Ishikawa (cell line): ENCODE data around the gene C10orf120.
A peak's percentile ranks its signal among the peaks of the same experiment; 100 is the strongest.

Experiments used
- CEBPB ChIP-seq: IDR thresholded peaks from 2 replicates; pipeline ENCODE4 v1.6.1; 2012
- CREB1 ChIP-seq: IDR thresholded peaks from 2 replicates; pipeline ENCODE4 v1.6.1; 2012; ENCODE audit warnings: low read depth
- EGR1 ChIP-seq: IDR thresholded peaks from 2 replicates; pipeline ENCODE4 v1.6.1; 2012
- EP300 ChIP-seq: IDR thresholded peaks from 2 replicates; pipeline ENCODE4 v1.6.1; 2012; ENCODE audit warnings: borderline replicate concordance
- FOXM1 ChIP-seq: IDR thresholded peaks from 2 replicates; pipeline ENCODE4 v1.6.1; 2012; ENCODE audit warnings: low read depth, borderline replicate concordance
- NFIC ChIP-seq: IDR thresholded peaks from 2 replicates; pipeline ENCODE4 v1.6.1; 2012
- RAD21 ChIP-seq: IDR thresholded peaks from 2 replicates; pipeline ENCODE4 v1.6.1; 2012; ENCODE audit warnings: low read depth
- TAF1 ChIP-seq: IDR thresholded peaks from 2 replicates; pipeline ENCODE4 v1.6.1; 2012; ENCODE audit warnings: low read depth, mild to moderate bottlenecking
- TCF12 ChIP-seq: IDR thresholded peaks from 2 replicates; pipeline ENCODE4 v1.6.1; 2012; ENCODE audit warnings: low read depth
- TEAD4 ChIP-seq: IDR thresholded peaks from 2 replicates; pipeline ENCODE4 v1.6.1; 2012
- YY1 ChIP-seq: IDR thresholded peaks from 2 replicates; pipeline ENCODE4 v1.6.1; 2012; ENCODE audit warnings: low read depth
- ZBTB7A ChIP-seq: IDR thresholded peaks from 2 replicates; pipeline ENCODE4 v1.6.1; 2012; ENCODE audit warnings: low read depth
- TF ChIP-seq, protein P1 (sequence below): IDR thresholded peaks from 2 replicates; pipeline ENCODE4 v1.6.1; 2012; ENCODE audit warnings: low read depth, mild to moderate bottlenecking
- TF ChIP-seq, protein P2 (sequence below): IDR thresholded peaks from 2 replicates; pipeline ENCODE4 v1.6.1; 2012
- TF ChIP-seq, protein P3 (sequence below): IDR thresholded peaks from 2 replicates; pipeline ENCODE4 v1.6.1; 2012

C10orf120 gene

DNA sequence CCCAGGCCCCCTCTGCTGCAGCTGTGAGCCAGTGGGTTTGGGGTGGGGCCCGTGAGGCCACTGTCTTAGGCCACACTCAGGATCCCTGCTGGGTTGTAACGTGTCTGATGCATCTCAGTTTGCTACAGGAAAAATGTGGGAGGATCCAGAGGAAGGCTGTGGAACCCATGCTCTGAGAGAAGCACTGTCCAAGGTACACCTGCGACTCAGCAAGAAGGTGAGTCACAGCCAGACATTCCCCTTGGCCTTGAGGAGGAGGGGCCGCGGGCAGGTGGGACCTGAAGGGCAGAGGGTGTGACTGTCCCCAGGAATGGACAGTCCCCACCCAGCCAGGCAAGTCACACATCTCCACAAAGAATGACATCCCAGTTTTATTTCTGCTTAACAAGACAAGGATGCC, 27.8 kb upstream of the C10orf120 start:
- TF ChIP-seq, protein P1, sequence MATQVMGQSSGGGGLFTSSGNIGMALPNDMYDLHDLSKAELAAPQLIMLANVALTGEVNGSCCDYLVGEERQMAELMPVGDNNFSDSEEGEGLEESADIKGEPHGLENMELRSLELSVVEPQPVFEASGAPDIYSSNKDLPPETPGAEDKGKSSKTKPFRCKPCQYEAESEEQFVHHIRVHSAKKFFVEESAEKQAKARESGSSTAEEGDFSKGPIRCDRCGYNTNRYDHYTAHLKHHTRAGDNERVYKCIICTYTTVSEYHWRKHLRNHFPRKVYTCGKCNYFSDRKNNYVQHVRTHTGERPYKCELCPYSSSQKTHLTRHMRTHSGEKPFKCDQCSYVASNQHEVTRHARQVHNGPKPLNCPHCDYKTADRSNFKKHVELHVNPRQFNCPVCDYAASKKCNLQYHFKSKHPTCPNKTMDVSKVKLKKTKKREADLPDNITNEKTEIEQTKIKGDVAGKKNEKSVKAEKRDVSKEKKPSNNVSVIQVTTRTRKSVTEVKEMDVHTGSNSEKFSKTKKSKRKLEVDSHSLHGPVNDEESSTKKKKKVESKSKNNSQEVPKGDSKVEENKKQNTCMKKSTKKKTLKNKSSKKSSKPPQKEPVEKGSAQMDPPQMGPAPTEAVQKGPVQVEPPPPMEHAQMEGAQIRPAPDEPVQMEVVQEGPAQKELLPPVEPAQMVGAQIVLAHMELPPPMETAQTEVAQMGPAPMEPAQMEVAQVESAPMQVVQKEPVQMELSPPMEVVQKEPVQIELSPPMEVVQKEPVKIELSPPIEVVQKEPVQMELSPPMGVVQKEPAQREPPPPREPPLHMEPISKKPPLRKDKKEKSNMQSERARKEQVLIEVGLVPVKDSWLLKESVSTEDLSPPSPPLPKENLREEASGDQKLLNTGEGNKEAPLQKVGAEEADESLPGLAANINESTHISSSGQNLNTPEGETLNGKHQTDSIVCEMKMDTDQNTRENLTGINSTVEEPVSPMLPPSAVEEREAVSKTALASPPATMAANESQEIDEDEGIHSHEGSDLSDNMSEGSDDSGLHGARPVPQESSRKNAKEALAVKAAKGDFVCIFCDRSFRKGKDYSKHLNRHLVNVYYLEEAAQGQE: peak; percentile 84
- no peak for TF ChIP-seq CEBPB
- TF ChIP-seq TAF1: no peak
- no peak for TF ChIP-seq EP300

DNA sequence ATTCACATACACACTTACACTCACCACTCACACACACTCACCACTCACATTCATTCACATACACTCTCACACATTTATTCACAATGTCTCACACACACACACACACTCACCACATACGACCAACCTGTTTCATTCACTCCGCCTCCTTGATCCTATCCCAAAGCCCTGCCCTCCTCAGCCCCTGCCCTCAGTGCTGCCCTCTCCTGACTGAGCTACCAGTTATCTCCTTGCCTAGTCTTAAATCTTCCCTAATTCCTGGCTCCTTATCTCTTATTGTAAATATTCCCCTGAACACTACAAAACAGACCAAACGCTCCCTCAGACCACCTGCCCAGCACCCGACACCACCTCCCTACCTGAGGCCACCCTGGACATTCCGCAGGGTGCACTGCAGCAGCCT, 26.1 kb upstream of the C10orf120 start:
- TF ChIP-seq CREB1: no peak
- no peak for TF ChIP-seq EGR1

DNA sequence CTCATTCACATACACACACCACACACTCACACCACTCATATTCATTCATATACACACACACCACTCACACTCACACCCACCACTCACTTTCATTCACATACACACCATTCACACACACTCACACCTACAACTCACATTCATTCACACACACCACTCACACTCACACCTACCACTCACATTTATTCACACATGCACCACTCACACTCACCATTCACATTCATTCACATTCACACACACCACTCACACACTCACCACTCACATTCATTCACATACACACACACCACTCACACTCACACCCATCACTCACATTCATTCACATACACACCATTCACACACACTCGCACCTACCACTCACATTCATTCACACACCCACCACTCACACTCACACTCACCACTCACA, 25.4 kb upstream of the C10orf120 start:
- no peak for TF ChIP-seq TCF12
- TF ChIP-seq, protein P2, sequence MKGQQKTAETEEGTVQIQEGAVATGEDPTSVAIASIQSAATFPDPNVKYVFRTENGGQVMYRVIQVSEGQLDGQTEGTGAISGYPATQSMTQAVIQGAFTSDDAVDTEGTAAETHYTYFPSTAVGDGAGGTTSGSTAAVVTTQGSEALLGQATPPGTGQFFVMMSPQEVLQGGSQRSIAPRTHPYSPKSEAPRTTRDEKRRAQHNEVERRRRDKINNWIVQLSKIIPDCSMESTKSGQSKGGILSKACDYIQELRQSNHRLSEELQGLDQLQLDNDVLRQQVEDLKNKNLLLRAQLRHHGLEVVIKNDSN: no peak
- TF ChIP-seq, protein P3, sequence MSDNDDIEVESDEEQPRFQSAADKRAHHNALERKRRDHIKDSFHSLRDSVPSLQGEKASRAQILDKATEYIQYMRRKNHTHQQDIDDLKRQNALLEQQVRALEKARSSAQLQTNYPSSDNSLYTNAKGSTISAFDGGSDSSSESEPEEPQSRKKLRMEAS: no peak
- TF ChIP-seq NFIC: no peak
- no peak for TF ChIP-seq CEBPB
- no peak for TF ChIP-seq ZBTB7A
- TF ChIP-seq FOXM1: no peak
- no peak for TF ChIP-seq TAF1
- TF ChIP-seq TEAD4: no peak
- TF ChIP-seq, protein P1: no peak
- no peak for TF ChIP-seq EGR1
- no peak for TF ChIP-seq RAD21
- TF ChIP-seq YY1: no peak
- no peak for TF ChIP-seq EP300
- no peak for TF ChIP-seq CREB1

DNA sequence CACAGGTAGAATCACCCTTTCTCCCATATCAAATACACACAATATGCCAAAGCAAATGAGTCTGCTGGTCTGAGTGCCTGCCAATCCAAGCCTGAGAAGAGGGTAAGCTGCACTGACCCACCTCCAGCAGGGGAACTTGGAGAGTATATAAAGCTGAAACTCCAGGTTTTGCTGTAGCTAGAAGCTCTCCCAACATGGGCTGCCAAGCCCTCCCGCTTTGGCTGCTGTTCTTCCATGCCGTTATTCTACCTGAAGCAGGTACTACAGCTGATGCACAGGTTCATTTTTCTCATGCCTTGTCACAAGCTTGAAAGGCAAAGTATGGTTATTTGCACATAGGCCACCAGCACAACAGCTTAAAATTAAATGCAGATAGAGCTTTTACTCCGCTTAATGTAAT, 21.5 kb upstream of the C10orf120 start:
- TF ChIP-seq TCF12 (no peak), TEAD4 (no peak), EP300 (no peak), RAD21 (no peak), ZBTB7A (no peak)

DNA sequence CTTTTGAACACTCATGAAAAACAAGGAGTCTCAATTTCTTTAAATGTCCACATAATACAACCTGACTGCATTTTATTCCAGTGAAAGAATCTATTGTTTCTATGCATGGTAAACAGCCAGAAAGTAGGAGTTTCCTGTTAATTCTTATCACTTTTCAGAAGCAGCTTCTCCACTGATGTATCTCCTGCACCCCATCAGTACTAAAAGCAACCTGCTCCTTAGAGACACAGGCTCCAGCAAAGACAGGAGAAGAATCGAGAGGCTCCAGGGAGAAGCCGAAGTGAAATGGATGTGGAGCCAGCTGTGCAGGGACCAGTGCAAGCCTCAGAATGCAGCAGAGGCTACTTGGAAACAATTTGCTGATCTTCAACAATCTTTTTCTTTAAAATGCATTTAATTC, 16.4 kb upstream of the C10orf120 start:
- TF ChIP-seq CREB1: no peak
- TF ChIP-seq, protein P1: no peak
- TF ChIP-seq, protein P3: no peak

DNA sequence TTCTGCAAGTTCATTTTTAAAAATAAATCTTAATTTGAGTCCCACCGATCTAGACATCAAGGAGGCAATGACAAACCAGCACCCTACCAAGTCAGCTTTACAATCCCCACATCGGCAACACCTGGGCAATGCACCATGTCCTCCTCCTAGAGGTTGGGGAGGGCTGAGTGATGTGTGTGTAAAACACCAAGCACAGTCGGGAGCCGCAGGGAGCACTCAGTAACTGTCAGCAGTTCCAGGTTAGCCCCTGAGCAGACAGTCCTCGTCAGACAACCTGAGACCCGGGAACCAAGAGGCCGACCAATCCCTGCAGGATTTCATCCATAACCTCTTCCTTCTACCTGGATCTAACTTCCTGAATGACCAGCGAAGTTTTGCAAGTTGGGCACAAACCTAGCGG, 15.9 kb upstream of the C10orf120 start:
- TF ChIP-seq RAD21: no peak
- no peak for TF ChIP-seq EGR1
- no peak for TF ChIP-seq YY1
- no peak for TF ChIP-seq TEAD4
- TF ChIP-seq ZBTB7A: no peak
- TF ChIP-seq CREB1: no peak
- TF ChIP-seq CEBPB: no peak
- TF ChIP-seq TAF1: no peak
- no peak for TF ChIP-seq EP300
- TF ChIP-seq, protein P1: no peak
